PC-3 (cell line): Measurements from ENCODE around the gene LRRC45.

ENCODE experiments used
- EZH2 ChIP-seq: fragments of 300-600 bp; sonication (generic); IDR thresholded peaks from one replicate; pipeline ENCODE4 v1.6.1; 2017; ENCODE audit warnings: antibody characterized with exemption, mild to moderate bottlenecking, low read length; ENCODE audit not compliant: unreplicated experiment
- TF ChIP-seq, protein P1 (sequence below): fragments of 300-600 bp; sonication (generic); conservative IDR thresholded peaks from 2 replicates; pipeline ENCODE4 v1.5.1; 2017; ENCODE audit warnings: antibody characterized with exemption, low read depth, mild to moderate bottlenecking, low read length

DNA sequence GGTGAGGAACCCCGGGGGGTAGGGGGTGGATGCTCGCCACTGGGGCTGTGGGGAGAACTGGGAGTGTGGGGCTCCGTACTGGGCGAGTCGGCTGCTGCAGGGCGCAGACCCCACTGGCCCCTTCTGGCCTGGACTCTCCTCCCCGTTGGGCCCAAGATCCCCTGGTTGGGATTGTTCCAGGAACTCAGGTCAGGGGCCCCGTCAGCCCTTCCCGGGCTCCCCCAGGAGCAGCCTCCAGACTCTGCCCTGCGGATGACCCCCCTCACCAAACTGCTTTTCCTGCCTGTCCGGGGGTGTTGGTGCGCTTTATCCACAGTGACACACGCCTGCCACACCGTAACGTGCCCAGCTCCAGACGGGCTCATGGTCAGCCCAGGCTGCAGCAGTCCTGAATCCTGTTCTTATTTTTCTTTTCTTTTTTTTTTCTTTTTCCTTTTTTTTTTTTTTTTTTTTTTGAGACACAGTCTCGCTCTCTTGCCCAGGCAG, 21.5 kb upstream of the LRRC45 start:
- TF ChIP-seq, protein P1, sequence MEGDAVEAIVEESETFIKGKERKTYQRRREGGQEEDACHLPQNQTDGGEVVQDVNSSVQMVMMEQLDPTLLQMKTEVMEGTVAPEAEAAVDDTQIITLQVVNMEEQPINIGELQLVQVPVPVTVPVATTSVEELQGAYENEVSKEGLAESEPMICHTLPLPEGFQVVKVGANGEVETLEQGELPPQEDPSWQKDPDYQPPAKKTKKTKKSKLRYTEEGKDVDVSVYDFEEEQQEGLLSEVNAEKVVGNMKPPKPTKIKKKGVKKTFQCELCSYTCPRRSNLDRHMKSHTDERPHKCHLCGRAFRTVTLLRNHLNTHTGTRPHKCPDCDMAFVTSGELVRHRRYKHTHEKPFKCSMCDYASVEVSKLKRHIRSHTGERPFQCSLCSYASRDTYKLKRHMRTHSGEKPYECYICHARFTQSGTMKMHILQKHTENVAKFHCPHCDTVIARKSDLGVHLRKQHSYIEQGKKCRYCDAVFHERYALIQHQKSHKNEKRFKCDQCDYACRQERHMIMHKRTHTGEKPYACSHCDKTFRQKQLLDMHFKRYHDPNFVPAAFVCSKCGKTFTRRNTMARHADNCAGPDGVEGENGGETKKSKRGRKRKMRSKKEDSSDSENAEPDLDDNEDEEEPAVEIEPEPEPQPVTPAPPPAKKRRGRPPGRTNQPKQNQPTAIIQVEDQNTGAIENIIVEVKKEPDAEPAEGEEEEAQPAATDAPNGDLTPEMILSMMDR, result no peak
- no peak for TF ChIP-seq EZH2
